Trophoblast cell (in vitro differentiated cells and primary cell): ENCODE data around the gene KL.
A peak's percentile ranks its signal among the peaks of the same experiment; 100 is the strongest.

Experiments
- DNase-seq, 2 donors: peaks; one replicate each; pipeline ENCODE4 v3.0.0-alpha.2; 2016
- H2AFZ ChIP-seq: 2 replicates; pipeline ENCODE4 v1.6.1; 2013; ENCODE audit warnings: low read length, moderate library complexity, mild to moderate bottlenecking; ENCODE audit not compliant: insufficient read depth, poor library complexity
- H2AK5ac ChIP-seq: 2 replicates; pipeline ENCODE4 v1.6.1; 2013; ENCODE audit warnings: mild to moderate bottlenecking, low read length
- H2BK120ac ChIP-seq: 2 replicates; pipeline ENCODE4 v1.6.1; 2013; ENCODE audit warnings: low read length, mild to moderate bottlenecking, moderate library complexity; ENCODE audit not compliant: insufficient read depth, poor library complexity
- H2BK12ac ChIP-seq: 2 replicates; pipeline ENCODE4 v1.6.1; 2013; ENCODE audit warnings: mild to moderate bottlenecking, low read length, moderate library complexity
- H2BK5ac ChIP-seq: 2 replicates; pipeline ENCODE4 v1.6.1; 2013; ENCODE audit warnings: low read length, low read depth, moderate library complexity, mild to moderate bottlenecking; ENCODE audit not compliant: poor library complexity
- H3K14ac ChIP-seq: 2 replicates; pipeline ENCODE4 v1.6.1; 2013; ENCODE audit warnings: mild to moderate bottlenecking, low read length
- H3K18ac ChIP-seq: 2 replicates; pipeline ENCODE4 v1.6.1; 2013; ENCODE audit warnings: mild to moderate bottlenecking, low read length
- H3K23ac ChIP-seq: 2 replicates; pipeline ENCODE4 v1.6.1; 2013; ENCODE audit warnings: low read length
- H3K27ac ChIP-seq: 2 replicates; pipeline ENCODE4 v1.5.1; 2013; ENCODE audit warnings: low read depth, mild to moderate bottlenecking, inconsistent platforms, low read length, moderate library complexity
- H3K27me3 ChIP-seq: 2 replicates; pipeline ENCODE4 v1.6.1; 2013; ENCODE audit warnings: inconsistent platforms, mild to moderate bottlenecking, low read length, moderate library complexity; ENCODE audit not compliant: insufficient read depth
- H3K36me3 ChIP-seq, 2 experiments: 1 replicate in 1 of 2; 2 replicates in 1 of 2; pipeline ENCODE4 v1.6.1; 2013; ENCODE audit warnings: low read length in 2 of 2, mild to moderate bottlenecking in 2 of 2, moderate library complexity in 1 of 2; ENCODE audit not compliant: insufficient read depth in 2 of 2, control insufficient read depth in 1 of 2
- H3K4ac ChIP-seq: 2 replicates; pipeline ENCODE4 v1.6.1; 2013; ENCODE audit warnings: low read depth, mild to moderate bottlenecking, low read length, moderate library complexity
- H3K4me1 ChIP-seq, 2 experiments: 1 replicate in 1 of 2; 2 replicates in 1 of 2; pipeline ENCODE4 v1.6.1; 2013; ENCODE audit warnings: low read length in 2 of 2, mild to moderate bottlenecking in 2 of 2, moderate library complexity in 1 of 2; ENCODE audit not compliant: insufficient read depth in 2 of 2, control insufficient read depth in 1 of 2
- H3K4me2 ChIP-seq: 2 replicates; pipeline ENCODE4 v1.6.1; 2013; ENCODE audit warnings: inconsistent platforms, mild to moderate bottlenecking, low read length, moderate library complexity
- H3K4me3 ChIP-seq: 2 replicates; pipeline ENCODE4 v1.5.1; 2013; ENCODE audit warnings: mild to moderate bottlenecking, low read depth, low read length, inconsistent platforms
- H3K79me1 ChIP-seq: one replicate; pipeline ENCODE4 v1.6.1; 2013; ENCODE audit warnings: low read length
- H3K79me2 ChIP-seq: 2 replicates; pipeline ENCODE4 v1.6.1; 2013; ENCODE audit warnings: low read length, mild to moderate bottlenecking; ENCODE audit not compliant: control insufficient read depth, insufficient read depth, poor library complexity
- H3K9ac ChIP-seq: 2 replicates; pipeline ENCODE4 v1.6.1; 2013; ENCODE audit warnings: mild to moderate bottlenecking, low read length
- H3K9me3 ChIP-seq: 2 replicates; pipeline ENCODE4 v1.6.1; 2013; ENCODE audit warnings: low read depth, mild to moderate bottlenecking, control low read depth, inconsistent platforms, low read length; ENCODE audit not compliant: insufficient read depth
- H4K12ac ChIP-seq: 2 replicates; pipeline ENCODE4 v1.6.1; 2013; ENCODE audit warnings: low read depth, mild to moderate bottlenecking, low read length, moderate library complexity
- H4K8ac ChIP-seq: 2 replicates; pipeline ENCODE4 v1.6.1; 2013; ENCODE audit warnings: low read depth, mild to moderate bottlenecking, low read length, moderate library complexity
- H4K91ac ChIP-seq: one replicate; pipeline ENCODE4 v1.6.1; 2013; ENCODE audit warnings: low read depth, mild to moderate bottlenecking, low read length, moderate library complexity
- WGBS: extraction: QIAGEN DNeasy Blood & Tissue Kit; methylation state at CpG from one replicate; pipeline ENCODE4 v1.1.7; 2013; ENCODE audit warnings: missing lambda C conversion rate; ENCODE audit not compliant: insufficient read length, insufficient coverage; ENCODE audit errors: extremely low coverage; 5-methylcytosine and 5-hydroxymethylcytosine counted together

The KL gene

DNA sequence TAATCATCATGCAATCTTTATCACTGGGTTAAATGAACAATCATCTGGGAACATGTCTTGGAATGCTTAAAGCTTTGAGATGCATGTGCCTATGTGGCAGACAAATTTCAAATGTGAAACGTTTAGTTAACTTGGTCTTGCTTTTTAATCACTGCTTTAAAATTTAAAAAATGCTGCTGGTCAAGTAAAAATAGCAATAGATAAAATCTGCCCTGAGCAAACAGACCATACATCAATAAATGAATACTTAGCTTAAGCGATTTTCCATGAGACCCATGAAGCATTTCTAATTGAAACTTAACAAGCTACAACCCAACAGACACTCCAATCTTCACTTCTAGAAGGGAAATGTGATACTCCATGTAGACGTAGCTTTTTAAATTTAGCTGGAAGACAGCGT is 1.9 kb upstream of the KL start:
- H3K27ac ChIP-seq = no peak overlapping the region
- peak in 1 of 2 donors; percentile 77 for DNase-seq
- no peak overlapping the region for H3K23ac ChIP-seq
- H3K18ac ChIP-seq = no peak overlapping the region
- no peak overlapping the region for H2BK12ac ChIP-seq
- H2AFZ ChIP-seq = no peak overlapping the region
- no peak overlapping the region for H4K8ac ChIP-seq
- H3K27me3 ChIP-seq = peaks cover 24% of the 10 kb centered on the region
- H3K79me1 ChIP-seq = peaks cover 4% of the 10 kb centered on the region
- no peaks in the 10 kb centered on the region for H3K36me3 ChIP-seq
- peaks cover 13 to 16% of the 10 kb centered on the region in 2 experiments for H3K4me1 ChIP-seq
- no peak overlapping the region for H3K14ac ChIP-seq
- no peak overlapping the region for H4K12ac ChIP-seq
- H2BK120ac ChIP-seq = no peak overlapping the region
- H3K4me2 ChIP-seq = no peak overlapping the region
- WGBS = no CpG with 5 or more reads among the region's 4 CpGs
- H2AK5ac ChIP-seq = no peak overlapping the region
- no peak overlapping the region for H2BK5ac ChIP-seq
- H3K79me2 ChIP-seq = no peaks in the 10 kb centered on the region
- H3K4ac ChIP-seq = no peak overlapping the region
- H3K9ac ChIP-seq = no peak overlapping the region
- H3K9me3 ChIP-seq = peaks cover 7% of the 10 kb centered on the region
- no peak overlapping the region for H3K4me3 ChIP-seq
- no peak overlapping the region for H4K91ac ChIP-seq

DNA sequence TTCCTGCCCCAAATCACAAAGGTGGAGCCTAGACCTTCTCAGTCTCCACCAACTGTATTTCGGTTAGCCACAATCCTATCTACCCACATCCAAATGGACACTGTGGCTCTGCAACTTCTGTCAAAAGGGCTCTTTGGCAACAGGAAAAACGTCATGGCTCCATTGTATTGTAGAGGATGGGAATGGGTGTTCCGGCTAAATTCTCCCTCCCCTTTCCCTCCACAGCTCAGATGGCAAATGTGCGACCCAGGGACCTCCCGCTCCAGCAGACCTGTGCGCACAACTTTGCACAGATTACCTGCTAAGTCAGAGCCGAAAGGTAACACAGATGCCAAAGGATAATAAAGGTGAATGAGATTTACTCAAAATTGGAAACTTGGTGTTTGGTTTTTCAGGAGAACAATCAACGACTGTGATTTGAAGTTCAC is 968 bp upstream of the KL start:
- H2BK5ac ChIP-seq = no peak overlapping the region
- H3K9me3 ChIP-seq = peaks cover 7% of the 10 kb centered on the region
- no peak overlapping the region for H2BK120ac ChIP-seq
- H3K4me1 ChIP-seq = peaks cover 13 to 16% of the 10 kb centered on the region in 2 experiments
- no peak overlapping the region for H3K9ac ChIP-seq
- no peak overlapping the region for H4K8ac ChIP-seq
- H3K14ac ChIP-seq = no peak overlapping the region
- H3K23ac ChIP-seq = no peak overlapping the region
- no peak overlapping the region for H3K4ac ChIP-seq
- peaks cover 4% of the 10 kb centered on the region for H3K79me1 ChIP-seq
- no peak overlapping the region for H3K27ac ChIP-seq
- DNase-seq = peak in 1 of 2 donors; percentile 12
- no peak overlapping the region for H4K12ac ChIP-seq
- H2BK12ac ChIP-seq = no peak overlapping the region
- H3K27me3 ChIP-seq = peaks cover 24% of the 10 kb centered on the region
- no peaks in the 10 kb centered on the region for H3K79me2 ChIP-seq
- no peak overlapping the region for H2AFZ ChIP-seq
- H3K18ac ChIP-seq = no peak overlapping the region
- H2AK5ac ChIP-seq = no peak overlapping the region
- H3K4me3 ChIP-seq = no peak overlapping the region
- no peaks in the 10 kb centered on the region for H3K36me3 ChIP-seq
- no peak overlapping the region for H4K91ac ChIP-seq
- no CpG with 5 or more reads among the region's 8 CpGs for WGBS
- no peak overlapping the region for H3K4me2 ChIP-seq

DNA sequence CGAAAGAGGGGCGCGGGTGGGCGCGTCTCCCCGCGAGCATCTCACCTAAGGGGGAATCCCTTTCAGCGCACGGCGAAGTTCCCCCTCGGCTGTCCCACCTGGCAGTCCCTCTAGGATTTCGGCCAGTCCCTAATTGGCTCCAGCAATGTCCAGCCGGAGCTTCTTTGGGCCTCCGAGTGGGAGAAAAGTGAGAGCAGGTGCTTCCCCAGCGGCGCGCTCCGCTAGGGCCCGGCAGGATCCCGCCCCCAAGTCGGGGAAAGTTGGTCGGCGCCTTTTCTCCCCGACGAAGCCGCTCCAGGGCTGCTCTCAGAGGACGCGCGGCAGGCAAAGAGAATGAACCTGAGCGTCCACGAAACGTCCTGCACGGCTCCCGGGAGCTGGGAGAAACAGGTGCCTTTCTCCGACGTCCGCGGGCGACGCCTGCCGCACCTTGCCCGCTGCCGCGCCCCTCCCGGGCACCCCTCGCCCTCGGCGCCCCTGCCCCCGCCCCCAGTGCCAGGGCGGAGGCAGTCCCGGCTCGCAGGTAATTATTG is 366 bp upstream of the KL start:
- Histone ChIP-seq H3K23ac (no peak overlapping the region), H2AFZ (no peak overlapping the region), H3K14ac (no peak overlapping the region), H3K18ac (no peak overlapping the region), H3K4me3 (peak overlapping the region; percentile 15), H3K9me3 (peaks cover 7% of the 10 kb centered on the region), H3K27me3 (peaks cover 24% of the 10 kb centered on the region), H4K91ac (no peak overlapping the region), H3K9ac (no peak overlapping the region), H3K79me2 (no peaks in the 10 kb centered on the region), H2BK5ac (no peak overlapping the region), H3K4me2 (peak overlapping the region; percentile 54), H3K27ac (no peak overlapping the region), H2AK5ac (no peak overlapping the region), H2BK12ac (no peak overlapping the region), H3K4me1 (peaks cover 13 to 14% of the 10 kb centered on the region in 2 experiments), H3K36me3 (no peaks in the 10 kb centered on the region), H4K12ac (no peak overlapping the region), H3K4ac (no peak overlapping the region), H4K8ac (no peak overlapping the region), H2BK120ac (no peak overlapping the region), H3K79me1 (peaks cover under 1% of the 10 kb centered on the region)
- DNase-seq = peak in 1 of 2 donors; percentile 35
- WGBS = no CpG with 5 or more reads among the region's 52 CpGs

DNA sequence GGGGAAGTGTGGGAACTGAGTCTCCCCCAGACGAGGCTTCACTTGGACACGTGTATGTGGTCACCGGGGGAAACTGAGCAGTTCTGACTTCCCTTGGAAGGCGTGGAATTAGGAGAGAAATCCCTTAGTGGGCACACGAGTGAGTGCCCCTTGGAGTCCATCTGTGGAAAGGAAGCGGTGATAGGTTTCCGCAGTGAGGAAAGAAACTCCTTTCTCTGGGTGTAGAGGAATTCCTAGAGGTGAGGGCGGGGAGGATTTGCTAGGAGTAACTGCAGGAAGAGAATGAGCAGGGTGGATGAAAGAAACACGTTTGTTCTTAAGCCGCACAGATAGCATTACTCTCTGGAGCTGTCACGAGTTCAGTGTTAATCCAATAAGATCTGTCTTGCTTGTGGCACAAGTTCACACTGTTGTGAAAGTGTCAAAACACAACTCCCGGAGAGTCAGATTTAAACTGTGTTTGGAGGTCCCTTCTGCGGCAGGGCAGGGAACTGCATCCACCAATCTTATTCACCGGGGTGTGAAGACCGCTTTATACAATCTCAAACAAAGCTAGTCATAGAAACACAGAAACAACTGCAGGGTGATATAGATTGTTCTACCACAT is 1.2 kb downstream of the KL start:
- H2BK5ac ChIP-seq = no peak overlapping the region
- H3K18ac ChIP-seq = no peak overlapping the region
- no peaks in the 10 kb centered on the region for H3K36me3 ChIP-seq
- no CpG with 5 or more reads among the region's 15 CpGs for WGBS
- no peak overlapping the region for H4K8ac ChIP-seq
- H3K9me3 ChIP-seq = peaks cover 7% of the 10 kb centered on the region
- H3K4me1 ChIP-seq = peaks cover 13 to 14% of the 10 kb centered on the region in 2 experiments
- peak overlapping the region; percentile 92 for H3K4me2 ChIP-seq
- H2AFZ ChIP-seq = peak overlapping the region; percentile 50
- no peak overlapping the region for H4K12ac ChIP-seq
- H3K27me3 ChIP-seq = peaks cover 24% of the 10 kb centered on the region
- H2AK5ac ChIP-seq = no peak overlapping the region
- no peak overlapping the region for H3K4ac ChIP-seq
- H4K91ac ChIP-seq = no peak overlapping the region
- no peaks in the 10 kb centered on the region for H3K79me1 ChIP-seq
- no peak overlapping the region for H3K23ac ChIP-seq
- DNase-seq = peak in 1 of 2 donors; percentile 51
- H3K79me2 ChIP-seq = no peaks in the 10 kb centered on the region
- no peak overlapping the region for H3K9ac ChIP-seq
- no peak overlapping the region for H2BK120ac ChIP-seq
- no peak overlapping the region for H3K4me3 ChIP-seq
- no peak overlapping the region for H3K27ac ChIP-seq
- no peak overlapping the region for H3K14ac ChIP-seq
- no peak overlapping the region for H2BK12ac ChIP-seq
